GM21360 (cell line): Measurements from ENCODE around the gene FNDC3B.

Source experiments
- ATAC-seq: cut with Tn5 transposase; IDR thresholded peaks from one replicate; pipeline ENCODE4 v1.9.1; 2021; ENCODE audit warnings: mild to moderate bottlenecking, moderate library complexity; ENCODE audit not compliant: unreplicated experiment

FNDC3B gene

DNA sequence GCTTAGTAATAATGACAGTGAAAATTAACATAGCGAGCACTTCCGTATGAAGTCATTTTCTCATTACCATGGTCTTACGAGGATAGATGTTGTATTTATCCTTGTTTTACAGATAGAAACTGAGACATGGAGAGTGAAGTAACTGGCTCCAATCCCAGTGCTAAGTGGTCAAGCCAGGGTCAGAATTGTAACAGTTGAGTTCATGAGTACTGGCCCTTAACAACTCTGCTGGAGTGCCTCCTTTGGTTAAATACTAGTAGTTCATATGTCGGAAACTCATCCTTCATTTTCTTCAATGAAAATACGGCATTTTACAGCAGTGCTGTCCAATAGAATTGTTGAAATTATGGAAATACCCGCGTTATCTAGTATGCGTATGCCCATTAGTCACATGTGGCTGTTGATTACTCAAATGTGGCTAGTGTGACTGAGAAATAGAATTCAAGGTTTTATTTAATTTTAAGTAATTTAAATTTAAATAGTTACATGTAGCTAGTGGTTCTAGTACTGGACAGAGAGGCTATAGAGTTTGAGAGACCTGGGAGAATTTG, 32.5 kb downstream of the FNDC3B start:
- no peak for ATAC-seq

DNA sequence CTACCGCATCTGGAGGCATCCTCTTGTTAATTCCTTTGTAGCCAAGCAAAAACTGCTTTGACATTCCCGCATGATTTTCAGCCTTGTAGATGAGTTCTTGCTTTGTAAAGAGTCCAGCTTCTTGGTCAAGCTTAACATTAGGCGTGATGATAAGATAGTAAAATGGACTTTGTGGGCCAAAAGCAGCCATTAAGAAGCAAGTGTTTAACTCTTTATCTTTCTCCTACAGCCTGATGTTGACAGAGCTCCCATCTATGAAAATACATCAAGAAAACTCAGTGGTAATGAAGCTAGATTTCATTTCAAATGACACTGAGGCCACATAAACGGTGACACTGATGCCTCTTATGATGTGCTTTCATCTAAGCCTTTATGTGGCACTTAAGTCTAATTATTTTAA, 33.2 kb downstream of the FNDC3B start:
- no peak for ATAC-seq

DNA sequence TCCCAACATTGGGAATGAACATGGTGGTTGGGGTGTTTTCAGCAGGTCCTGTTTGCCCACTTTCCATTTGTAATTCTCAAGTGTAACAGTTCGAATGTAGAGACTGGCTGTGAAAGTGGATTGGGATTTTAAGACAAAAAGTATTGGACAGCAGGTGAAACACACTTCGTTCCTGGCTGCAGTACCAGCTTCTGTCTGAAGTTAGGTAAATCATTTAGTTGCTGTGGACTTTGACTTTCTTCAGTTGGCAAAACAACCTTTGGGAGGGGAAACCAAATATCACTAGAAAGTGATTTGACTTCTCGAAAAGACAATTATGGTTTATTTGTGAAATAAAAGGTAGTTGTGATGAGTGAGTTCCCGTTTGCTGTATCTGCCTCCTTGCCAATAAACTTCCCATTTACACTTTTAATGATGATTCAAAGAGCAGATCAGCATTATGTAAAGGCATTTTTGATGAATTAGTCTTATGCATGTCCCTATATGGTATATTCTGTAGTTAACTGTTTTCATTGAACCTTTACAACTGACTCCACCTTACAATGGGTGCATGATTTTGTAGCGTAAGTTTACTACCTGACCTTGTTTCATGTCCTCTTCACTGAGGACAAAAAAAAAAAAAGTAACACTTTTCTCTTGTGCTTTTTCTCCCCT, 34.0 kb downstream of the FNDC3B start:
- ATAC-seq, result no peak

DNA sequence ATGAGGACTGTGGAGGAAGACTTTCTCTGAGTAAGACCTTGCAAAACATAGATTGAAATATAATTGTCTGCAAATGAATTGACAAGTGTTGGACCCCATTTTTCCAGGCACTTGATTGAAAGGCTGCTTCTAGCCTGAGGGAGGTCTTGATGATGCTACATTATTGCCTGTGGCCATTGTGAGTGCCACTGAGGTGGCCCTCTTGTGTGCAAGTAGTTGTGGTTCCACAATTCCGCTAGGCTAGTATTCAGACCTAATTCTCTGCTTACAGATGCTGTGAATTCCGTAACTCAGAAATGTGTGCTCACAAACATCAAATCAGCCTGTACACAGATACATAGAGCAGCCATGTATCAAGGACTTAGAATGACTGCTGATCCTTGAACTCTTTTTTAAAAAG, 34.7 kb downstream of the FNDC3B start:
- ATAC-seq, result no peak

DNA sequence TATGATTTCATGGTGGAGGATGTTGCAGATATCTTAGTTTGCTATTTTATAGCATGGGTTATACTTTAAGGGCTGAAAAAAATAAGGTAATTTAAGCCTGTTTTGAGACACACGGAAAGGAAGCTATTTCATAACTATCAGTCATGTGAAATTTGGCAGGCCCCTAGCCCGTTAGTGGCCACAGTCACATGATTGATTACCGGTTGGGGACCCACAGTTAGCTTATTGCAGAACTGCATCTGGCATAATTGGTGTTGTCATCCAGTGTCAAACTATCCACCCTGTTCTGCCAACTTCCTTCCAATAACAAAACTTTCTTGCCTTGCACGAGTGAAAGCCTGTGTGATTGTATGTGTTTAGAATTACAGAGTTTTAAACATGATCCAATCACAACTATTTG, 35.2 kb downstream of the FNDC3B start:
- no peak for ATAC-seq

DNA sequence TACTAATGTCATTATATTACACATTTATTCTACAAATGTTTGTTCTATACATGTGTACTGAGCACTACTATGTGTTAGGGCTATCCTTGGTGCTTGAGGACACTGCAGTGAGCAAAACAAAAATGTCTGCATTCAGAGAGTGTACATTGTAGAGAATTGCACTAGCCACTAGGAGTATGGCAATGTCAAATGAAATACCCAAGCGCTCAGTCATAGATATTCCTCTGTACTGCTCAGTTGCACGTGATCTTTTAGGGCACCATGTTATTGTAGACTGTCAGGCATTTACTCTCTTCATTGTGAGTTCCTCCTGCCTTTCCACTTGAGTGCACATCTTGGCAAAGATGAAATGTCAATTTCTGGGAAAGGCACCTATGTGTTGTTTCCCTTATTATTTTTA, 36.8 kb downstream of the FNDC3B start:
- no peak for ATAC-seq

DNA sequence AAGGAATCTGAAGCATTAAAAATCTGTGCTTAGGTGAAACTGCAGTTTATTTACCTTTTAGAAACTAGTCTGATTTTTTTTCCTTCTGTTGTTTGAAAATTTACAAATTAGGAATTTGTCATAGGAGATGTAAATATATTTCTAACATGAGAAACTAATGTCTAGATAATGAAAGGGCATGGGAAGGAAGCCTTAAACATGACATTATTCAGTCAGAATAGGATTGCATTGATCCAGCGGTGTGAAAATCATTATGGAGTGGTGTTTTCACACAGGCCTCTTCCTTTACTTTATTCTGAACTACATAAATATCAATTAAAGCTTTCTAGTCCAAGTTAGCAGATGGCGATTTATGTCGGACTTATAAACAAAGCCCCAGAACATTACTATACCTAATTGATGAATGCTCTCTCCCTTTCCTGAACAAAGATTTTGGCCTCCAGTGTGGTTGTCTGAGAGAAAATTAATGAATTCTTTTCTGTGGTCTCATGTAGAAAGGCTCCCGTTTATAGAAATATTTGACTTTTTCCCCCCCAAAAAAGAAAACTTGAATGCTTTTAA, 37.9 kb downstream of the FNDC3B start:
- ATAC-seq, result no peak

DNA sequence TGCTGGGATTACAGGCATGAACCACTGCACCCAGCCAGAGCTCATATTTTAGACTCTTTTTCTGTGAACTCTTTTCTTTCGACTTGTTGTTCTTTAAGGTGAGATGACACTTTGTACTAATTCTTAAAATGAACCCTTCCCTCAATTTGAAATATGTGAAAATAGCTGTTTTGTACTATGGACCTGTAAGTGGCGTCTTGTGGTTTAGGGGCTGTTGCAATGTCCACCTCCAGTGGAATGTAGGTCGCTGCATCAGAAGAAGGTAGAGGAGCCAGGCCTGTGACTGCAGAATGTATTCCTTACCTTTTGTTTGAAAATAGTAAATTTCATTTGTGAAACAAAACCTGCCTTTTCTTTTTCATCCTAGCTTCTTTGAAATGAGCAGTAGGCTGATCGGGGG, 38.9 kb downstream of the FNDC3B start:
- ATAC-seq, result no peak

DNA sequence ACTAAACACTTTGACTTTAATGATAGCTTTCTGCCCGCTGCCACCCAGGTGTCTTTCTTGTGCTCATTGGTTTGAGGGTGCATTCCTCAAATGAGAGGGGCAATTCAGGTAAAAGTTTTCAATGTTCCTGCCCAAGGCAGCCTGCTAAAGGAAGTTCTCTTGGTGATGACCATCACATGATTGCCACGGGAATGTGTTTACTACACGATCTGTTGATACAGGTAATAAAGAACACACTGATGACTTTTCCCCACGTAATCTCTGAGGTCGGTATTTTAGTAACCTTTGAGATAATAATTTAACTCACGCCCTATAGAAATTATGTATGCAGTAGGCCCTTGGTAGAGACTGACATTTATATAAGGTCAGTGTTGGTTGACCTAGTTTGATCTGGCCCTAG, 39.3 kb downstream of the FNDC3B start:
- no peak for ATAC-seq

DNA sequence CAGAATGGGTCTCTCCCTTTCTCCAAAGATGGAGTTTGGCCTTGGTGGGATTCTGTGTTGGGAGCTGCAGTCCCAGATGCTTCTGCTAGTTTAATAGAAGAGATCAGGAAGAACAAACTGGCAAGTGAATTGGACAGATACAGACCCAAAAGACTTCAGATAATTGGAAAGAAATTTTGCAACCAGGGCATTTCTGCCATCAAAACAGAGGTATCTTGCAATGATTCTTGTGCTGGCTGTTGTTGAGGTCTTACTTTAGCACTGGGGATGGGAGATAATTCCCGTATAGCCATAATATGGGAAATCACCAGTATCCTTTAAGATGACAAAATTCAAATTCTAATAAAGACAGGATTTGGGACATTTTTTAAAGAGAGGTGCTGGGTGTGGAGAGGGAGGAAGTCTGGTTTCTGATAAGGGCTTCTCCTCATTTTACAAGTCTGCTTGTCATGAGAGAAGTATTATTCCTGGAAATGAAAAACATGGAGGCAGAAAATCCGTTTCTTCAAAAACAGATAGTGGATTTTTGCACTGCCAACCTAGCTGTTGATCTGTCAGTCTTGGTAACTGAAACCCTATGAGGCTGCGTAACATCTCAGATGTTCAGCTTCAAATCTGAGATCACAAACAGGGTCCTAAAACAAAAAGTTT, 40.1 kb downstream of the FNDC3B start:
- ATAC-seq, result no peak

DNA sequence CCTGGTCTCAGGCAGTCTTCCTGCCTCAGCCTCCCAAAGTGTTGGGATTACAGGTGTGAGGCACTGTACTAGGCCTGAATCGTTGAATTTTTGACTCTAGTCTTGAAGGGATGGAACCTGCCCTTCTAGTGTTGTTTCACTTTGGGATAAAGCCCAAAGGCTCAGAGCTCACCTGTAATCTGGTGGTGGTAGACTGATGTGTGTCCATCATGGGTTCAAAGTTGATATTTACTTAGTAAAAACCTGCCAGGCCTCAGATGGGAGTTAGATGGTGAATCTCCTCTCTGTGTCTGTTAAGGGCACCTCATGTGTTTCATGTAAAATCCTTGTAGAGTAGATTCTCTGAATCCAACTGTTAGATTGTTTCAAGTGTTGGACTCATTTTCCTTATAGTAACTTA, 41.1 kb downstream of the FNDC3B start:
- no peak for ATAC-seq

DNA sequence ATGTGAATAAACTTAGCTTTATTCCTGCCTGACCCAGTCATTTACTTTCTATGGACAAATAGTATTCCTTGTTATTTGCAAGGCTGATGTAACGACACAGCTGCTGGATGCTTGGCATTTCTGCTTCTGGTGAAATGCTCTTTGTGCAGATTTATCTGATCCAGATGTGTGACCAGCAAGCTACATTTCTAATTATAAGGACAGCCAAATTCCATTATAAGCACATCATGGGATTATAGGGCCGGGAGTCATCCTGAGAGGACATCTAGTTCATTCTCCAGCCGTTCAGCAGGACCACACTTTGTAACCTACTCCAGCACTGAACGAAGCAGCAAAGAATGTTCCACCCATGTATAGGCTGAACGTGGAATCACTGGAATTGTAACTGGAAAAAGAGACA, 42.9 kb downstream of the FNDC3B start:
- ATAC-seq, result no peak

DNA sequence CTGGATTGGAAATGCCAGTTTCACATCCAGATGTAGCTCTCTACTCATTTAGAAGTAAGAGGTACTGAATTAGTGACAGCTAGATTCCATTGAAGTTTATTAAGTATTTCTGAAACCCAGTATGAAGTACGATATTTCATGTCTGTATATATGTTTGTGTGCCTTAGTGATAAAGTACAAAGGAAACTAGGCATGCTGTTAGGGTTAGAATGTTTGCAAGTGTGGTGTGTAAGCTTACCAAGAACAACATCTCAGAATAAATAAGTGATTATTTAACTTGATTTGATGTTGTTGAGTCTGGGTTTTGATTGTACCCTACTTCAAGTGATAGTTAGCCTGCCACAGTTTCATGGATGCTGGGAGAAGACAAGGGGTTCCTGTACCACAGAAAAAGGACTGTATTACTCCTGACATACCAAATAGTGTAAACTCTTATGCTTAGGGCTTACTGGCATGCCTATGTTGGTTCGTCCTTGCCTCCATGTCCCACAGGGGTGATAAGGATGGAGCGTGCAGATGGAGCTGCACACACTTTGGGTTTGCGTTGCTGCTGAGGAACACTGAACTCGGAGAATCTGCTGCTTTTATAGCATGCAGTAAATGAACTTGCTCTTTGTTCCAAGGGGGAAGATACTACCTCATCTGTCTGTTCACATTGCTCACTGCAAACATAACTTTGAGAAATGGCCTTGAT, 43.6 kb downstream of the FNDC3B start:
- no peak for ATAC-seq

DNA sequence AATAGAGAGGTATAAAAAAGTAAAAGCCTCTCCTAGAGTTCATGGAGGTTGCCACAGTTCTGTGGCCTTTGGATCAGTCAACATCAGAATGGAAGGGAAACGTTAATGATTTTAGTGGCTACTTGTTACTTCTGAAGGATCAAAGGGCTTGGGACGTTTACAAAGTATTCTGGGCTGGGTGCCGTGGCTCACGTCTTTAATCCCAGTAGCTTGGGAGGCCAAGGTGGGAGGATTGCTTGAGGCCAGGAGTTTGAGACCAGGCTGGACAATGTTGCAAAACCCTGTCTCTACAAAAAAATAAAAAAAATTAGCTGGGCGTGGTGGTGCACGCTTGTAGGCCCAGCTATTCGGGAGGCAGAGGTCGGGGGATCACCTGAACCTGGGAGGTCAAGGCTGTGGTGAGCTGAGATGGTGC, 44.6 kb downstream of the FNDC3B start:
- no peak for ATAC-seq

DNA sequence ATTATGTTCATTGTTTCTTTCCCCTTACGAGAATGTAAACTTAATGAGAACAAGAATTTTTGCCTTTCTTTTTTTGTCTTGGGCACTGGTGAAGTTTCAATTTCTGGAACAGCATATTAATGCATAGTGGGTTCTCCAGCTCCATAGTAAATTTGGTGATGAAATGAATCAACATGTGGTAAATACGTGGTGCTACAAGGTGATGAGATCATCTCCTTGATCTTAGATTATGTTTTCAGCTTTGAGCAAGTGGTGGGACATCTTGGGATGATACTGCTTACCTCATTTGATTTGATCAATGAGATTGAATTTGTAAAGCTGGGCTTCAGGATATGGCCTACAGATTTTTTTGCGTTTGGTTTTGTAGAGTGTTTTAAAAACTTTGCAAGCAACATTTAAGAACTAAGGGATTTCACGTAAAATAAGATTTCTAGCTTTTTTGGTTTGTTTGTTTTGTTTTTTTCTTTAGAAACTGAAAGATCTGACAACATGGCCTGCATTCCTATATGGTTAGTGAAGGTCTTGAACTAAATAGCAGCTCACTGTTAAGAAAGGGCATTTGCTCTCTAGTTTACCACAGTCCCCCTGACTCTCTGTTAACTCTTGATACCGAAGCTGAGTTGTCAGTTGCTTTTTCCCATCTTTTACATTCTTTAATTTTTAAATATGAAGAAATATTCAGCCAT, 45.6 kb downstream of the FNDC3B start:
- no peak for ATAC-seq

DNA sequence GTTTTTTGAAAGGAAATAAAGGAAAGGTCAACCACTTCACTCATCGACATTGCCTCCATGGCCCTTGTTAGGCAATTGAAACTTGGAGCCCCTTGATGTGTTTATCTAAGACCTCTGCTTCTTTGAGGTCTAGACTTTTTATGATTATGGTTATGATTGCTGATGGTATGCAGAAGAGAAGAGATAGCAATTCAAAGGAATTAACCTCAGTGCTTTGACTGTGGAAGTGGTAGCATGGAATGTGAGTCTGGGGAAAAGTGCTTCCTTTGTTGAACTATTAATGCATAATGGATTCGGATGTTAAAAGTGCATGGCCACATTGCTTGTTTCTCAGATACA, 46.1 kb downstream of the FNDC3B start:
- no peak for ATAC-seq

DNA sequence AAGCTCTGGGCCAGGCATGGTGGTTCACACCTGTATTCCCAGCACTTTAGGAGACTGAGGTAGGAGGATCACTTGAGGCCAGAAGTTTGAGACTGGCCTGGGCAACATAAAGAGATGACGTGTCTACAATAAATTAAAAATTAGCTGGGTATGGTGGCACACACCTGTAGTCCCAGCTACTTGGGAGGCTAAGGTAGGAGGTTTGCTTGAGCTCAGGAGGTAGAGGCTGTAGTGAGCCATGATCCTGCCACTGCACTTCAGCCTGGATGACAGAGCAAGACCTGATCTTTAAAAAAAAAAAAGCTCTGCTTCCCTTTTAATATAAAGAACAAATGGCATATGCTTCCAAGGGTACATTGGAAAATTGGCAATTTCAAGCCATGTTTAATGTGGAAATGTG, 46.7 kb downstream of the FNDC3B start:
- ATAC-seq, result no peak

DNA sequence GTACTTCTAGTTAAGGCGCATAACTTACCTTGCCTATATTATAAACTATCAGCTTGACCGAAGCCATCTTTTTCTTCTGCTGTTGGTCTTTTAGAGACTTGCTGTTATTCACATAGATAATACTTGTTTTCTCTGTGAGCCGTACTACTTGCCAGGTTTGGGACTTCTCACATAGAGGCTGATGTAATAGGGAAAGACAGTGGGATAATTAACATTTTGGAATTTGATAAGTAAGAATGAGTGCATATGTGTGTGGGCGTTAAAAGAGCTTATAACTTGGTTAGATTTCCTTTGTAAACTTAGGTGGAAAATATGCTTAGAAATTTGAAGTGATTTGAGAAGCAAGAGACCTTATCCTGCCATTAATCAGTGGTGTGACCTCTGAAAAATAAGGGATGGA, 47.8 kb downstream of the FNDC3B start:
- ATAC-seq, result no peak

DNA sequence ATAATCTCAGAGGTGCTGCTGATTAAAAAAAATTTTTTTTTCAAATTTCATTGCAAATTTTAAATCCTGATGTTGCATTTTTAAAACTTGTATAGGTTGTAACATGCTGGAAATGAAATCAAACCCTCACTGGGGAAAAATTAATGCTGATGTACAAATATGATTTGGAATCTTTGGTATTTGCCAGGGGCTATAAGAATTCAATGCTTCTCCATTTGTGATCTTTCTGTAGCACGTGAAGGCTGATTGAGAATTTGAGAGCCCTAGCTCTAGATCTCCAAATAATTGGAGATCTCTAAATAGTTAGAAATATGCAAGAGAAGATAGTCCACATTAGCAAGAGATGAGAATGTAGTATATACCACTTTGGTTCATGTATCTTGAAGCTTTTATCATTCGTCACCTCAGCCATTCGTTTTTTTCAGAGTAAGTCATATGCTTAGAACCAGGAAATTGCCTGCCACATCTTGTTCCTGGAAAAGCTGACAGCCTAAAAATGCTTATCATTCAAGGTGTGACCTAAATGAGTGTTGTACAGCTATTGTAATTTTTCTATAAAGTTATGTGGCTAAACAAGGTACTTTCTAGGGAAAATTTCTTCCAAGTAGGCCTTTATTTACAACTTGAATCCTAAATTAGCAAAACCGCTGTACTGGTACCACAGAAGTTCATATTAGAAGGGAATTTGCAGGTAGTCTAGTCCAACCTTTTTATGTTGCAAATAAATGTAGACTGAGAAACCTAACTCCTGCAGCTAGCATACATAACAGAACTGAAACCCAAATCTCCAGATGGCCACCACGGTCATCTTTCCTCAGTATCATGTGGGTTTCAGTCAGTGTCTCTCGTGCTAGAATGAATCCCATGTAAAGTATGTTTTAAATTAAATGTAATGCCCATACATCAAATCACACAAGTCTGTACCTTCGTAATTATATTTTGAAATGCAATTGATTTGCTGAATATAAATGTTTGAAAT, 48.5 kb downstream of the FNDC3B start:
- ATAC-seq, result peak; percentile 90

DNA sequence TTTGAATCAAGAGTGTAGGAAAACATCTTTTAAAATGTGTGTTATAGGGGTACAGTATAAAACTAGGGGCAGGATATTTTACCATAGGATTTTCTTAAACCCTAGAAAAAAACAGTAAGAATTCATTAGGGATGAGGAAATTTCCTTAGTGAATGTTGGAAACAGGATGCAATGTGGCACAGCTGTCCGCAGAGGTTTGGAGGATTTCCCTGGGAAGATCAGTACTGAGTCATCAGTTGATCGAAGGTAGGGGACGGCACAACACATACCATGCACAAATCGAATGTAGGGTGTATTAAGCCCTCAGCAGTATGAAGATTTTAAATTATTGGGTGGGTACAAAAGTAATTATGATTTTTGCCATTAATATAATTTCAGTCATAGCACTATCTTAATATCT, 49.9 kb downstream of the FNDC3B start:
- no peak for ATAC-seq
